Cerebellar cortex (tissue), 1 donor: ENCODE measurements around the gene ACOT7.

Source experiments
- DNase-seq: peaks from one replicate; pipeline ENCODE4 v3.0.0-alpha.2; 2015; ENCODE audit warnings: low spot score

Gene ACOT7

DNA sequence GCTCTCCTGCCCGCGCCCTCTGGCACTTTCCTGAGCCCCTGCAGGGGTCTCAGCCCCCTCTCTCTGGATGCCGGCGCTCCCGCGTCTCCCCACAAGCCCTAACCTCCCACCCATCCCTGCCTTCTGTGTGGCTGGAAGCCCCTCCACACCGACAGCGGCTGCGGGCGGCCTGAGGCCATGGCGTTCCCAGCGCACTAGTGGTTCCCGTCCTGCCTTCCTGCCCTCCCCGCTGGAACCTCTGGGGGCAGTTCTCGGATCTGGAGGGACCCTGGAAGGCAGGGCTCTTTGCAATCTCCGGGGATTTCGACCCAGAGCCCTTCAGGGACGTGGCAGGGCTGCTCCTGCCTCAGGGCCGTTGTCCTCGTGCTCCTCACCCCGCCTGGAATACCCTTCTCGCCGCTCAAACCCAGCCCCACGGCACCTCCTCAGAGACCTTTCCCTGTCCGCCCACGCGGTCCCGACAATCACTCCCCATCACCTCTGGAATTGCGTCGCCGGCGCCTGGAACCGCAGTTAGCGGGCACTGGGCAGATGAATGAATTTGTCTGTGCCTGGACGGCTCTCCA lies 30.5 kb upstream of the ACOT7 start:
- DNase-seq = no peak

DNA sequence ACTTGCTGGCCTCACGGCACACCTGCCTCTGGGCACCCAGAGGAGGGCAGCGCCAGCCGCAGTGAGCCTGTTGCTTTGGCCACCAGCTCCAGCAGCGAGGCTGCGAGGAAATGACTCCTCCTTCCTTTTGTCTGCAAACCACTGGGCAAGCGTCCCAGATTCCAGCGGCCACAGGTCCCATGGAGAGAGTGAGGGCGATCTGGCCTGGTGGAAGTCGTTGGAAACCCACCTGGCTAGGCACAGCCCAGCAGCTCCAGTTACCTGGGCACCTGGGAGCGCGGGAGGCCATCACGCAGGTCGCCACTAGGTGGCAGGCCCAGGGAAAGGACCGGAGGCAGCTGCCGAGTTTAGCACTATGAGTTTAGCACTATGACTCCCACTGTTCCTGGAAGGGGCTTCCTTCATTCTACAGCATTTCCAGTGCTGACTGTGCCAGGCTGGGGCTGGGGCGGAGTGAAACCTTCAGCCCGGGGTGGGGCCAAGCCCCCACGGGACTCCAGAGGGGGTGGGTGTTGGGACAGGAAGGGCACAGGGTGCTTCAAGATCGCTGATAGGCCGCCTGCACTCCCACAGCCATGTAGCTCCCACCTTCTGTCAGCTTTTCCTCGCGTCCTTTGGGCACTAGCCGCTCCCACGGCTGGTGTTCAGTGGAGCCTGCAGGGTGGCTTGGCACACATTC lies 29.9 kb upstream of the ACOT7 start:
- peak; percentile 64 for DNase-seq

DNA sequence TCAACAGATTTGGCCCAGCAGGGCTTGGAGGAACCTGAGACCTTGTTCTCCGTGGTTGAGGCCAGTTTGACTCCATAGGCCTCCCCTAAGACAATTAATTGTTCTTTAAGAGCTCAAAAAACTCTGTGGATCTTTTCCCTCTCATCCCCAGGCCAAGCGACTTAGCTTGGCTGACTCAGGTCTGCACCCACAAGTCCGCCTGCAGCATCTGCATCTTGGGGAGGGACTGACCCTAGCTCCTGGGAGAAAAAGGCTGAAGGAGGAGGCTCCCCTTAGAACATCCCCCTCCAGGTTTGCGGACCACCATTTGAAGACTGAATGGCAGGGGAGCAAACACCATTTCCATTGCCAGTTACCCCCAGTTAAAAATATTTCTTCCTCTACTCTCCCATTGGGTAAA lies 27.7 kb upstream of the ACOT7 start:
- no peak for DNase-seq

DNA sequence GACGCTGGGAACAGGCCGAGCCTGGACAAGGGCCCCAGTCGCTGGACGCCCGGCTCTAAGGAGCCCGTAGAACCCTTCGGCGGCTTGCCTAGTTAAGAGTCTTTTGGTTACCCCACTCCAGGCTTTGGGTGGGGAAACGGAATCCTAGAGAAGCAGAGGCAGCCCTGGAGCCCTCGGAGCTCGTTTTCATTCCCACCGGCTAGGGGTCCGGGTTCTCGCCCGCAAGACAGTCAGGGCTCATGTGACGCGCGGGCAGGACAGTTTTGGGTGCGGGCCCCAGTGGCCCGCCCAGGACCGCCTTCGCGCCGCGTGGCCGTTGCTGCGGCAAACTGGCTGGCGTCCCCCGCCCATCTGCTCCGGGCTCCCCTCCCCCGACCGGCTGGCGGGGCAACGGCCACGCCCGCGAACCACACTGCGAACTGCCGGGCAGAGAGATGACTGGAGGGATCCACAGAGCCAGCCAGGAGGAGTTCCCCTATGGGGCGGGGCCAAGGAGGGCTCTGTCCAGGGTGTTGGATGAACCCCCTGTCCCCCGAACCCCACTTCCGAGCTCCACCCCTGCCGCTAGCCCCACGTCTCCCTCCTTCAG lies 27.0 kb upstream of the ACOT7 start:
- no peak for DNase-seq

DNA sequence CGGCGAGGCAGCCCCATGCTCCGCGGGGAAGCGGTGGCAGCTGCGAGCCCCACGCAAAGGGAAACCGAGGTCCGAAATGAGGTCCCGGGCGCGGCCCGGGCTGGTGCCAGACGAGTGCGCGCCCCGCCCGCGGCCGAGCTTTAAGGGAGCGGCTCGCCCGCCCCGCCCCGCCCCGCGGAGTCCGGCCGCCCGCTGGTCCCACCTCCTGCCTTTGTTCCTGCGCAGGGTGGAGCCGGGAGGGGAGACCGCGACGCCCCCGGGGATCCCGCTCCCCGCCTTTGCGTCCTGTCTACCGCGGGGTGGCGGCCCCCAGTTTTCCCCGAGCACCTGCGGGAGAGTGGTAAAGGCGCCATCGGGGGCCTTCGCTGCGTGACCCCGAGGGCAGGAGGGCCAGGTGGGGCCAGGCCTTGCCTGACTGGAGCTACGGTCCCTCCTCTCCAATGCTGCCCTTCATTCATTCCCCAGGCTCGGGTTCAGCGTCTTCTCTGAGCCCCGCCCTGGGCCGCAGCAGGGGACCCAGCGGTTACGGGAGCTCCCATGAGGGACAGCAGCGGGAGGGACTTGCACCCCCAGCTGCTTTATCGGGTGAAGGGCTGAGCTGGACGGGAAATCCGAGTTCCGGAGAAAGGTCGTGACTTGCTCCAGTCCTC lies 26.4 kb upstream of the ACOT7 start, which contains the start of gene HES2:
HES2 (minus strand) TSS at position 116 of the 650 bp plus-strand sequence; CDS start at position 17, 99 bp downstream.
- DNase-seq = no peak

DNA sequence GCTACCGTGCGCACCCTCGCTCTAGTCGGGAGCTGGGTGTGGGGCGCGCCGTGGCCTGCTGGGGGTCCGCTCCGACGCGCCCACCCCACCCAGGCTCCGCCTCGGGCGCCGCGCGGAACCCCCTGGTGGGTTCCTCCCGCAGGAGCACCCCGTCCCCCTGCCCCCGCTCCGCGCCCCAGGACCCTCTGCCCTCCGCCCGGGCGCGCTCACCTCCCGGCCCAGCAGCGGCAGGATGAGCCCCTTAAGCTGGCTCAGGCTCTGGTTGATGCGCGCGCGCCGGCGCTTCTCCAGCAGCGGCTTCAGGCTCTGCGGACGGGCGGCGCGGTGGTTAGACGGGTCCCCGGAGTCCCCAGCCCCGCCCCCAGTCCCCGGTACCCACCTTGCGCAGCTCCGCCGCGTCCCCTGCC lies 25.8 kb upstream of the ACOT7 start:
- no peak for DNase-seq

DNA sequence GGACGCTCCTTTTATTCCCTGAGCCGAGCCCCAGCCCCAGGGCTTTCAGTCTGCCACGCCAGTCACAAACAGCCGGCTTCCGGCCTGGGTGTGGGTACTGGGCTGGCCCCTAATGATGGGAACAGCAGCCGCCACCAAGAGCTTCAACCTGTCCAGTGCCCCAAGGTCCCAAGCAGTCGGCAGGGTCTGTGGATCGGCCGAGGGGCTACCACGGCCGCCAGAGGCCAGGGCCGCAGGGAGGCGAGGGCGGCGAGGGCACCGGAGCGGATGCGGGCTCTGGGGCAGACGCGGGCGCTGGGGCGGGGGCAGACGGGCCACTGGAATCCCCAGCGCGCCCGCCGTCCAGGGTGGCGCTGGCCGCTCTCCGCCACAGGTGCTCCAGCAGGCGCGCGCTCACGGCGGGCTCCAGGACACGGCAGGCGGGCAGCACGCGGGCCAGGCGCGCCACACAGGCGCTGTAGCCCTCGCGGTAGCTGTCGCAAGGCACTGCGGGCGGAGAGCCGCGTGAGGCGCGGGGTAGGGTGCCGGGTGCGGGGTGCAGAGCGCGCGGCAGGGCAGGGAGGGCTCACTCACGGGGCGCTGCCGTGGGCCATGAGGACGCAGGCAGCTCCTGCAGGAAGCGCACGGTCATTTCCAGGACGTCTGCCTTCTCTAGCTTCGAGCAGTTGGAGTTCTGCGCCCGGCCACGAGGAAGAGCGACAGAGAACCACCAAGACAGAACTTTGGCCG lies 25.3 kb upstream of the ACOT7 start:
- DNase-seq = no peak

DNA sequence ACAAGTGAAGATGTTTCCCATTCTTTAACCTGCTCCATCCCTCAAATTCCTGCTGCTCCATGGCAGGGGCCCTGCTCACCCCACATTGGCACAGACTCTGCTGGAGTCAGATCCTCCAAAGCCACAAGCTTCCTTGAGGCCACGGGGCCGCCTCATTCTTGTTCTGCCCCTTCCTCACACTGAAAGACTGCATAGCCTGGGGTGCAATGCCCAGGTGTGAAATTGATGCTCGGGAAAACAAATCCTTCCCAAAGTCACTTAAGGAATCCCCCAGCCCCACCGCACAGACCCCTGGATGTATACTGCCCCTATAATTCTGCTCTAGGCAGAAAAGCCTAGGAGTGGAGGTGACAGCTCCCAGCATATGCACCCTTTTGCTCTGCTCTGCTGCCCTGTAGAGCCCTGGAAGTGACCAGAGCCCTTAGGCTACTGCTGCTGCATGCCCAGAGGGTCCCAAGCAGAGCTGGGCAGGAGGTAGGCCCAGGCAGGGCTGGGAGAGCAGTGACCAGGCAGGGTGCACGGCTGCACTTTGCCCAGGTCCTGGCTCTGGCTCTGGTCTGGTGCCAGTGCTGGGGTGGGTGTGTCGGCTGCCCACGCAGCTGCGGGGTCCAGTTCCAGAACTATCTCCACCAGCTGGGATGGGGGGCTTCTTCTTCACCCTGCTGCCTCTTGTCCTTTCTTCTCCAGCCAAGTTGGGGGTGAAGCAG lies 24.5 kb upstream of the ACOT7 start:
- DNase-seq = no peak

DNA sequence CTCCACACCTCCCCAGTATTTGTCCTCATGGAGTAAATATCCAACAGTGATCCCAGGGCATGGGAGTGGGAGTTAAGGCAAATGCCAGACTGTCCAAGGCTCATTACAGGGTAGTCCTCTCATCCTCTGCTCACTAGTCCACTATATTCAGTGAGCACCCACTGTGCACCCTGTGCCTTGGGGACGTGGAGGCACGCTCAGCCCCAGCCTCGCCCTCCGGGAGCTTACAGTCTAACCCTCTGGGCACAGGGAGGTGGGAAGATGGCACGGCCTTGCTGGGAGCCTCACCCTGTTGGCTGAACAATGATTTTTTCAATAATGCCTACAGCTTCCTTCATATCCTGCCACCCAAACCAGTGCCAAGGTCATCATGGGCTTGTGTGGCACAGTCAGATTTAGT lies 23.3 kb upstream of the ACOT7 start:
- no peak for DNase-seq

DNA sequence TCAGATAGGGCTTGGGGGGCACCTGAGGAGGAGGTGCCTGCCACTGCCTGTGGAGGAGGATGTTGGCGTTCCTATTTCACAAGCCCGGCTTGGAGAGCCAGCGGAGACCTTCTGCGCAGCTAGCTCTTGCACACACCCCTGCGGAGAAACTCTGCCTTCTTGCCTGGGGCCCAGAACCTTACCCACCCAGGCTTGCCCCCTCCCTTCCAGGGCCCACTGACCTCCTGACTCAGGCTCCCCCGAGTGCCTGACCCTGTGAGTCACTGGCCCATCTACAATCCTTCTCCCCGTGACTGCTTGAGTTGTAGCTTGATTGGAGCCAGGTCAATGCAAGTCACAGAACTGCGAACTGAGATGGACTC lies 22.7 kb upstream of the ACOT7 start:
- no peak for DNase-seq

DNA sequence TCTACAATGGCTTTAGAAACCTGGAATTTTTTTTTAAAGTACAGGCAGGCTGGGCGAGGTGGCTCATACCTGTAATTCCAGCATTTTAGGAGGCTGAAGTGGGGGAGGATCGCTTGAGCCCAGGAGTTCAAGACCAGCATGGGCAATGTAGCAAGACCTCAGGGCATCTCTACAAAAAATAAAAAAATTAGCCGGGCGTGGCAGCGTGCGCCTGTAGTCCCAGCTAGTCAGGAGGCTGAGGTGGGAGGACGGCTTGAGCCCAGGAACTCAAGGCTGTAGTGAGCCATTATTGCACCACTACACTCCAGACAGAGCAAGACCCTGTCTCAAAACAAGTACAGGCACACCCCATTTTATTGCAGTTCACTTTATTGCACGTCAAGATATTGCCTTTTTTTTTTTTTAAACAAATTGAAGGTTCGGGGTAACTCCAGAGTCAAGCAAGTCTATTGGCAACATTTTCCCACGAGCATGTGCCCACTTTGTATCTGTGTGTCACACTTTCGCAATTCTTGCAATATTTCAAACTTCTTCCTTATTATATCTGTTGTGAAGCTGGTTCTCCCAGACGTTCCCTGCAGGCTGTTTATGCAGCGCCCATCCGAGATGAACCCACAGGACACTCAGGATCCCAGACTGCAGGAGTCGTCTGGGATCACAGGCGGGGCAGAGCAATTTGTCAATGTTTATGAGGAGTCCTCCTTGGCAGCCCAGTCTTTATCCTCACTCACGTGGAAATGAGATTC lies 21.5 kb upstream of the ACOT7 start:
- no peak for DNase-seq

DNA sequence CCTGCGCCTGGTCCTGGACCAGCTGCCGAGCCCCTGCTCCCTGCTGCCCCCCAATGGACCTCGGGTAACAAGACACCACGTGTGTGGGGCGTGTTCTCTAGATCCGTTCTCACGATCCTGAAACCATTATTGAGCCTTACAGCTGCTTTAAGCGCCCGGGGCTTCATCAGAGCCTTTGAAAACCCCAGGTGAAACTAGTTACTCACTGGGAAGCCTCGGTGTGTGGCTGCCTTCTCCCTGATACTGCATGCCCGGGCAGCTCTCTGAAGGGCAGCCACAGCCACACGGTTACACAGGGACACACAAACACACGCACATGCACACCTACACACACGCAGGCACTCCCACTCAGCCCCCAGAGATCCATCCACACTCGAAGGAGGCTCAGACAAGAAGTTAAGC lies 20.9 kb upstream of the ACOT7 start:
- DNase-seq = peak; percentile 46

DNA sequence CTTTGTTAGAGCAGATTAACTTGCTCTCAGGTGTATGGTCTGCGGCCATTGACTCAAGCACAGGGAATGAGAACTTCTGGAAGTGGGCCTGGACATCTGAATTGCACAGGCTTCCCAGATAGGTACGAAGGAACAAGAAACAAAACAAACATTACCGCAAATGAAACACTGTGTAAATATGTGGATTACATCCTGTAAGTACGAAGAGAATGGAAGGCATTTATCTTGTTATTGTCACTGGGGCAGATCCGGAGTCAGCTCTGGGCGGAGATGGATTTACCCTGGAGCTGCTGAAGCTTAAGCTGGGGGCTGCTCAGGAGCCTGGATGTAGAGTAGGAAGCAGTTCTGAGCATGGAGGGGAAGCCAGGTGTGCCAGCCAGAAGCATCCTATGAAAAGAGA lies 19.3 kb upstream of the ACOT7 start:
- DNase-seq = no peak

DNA sequence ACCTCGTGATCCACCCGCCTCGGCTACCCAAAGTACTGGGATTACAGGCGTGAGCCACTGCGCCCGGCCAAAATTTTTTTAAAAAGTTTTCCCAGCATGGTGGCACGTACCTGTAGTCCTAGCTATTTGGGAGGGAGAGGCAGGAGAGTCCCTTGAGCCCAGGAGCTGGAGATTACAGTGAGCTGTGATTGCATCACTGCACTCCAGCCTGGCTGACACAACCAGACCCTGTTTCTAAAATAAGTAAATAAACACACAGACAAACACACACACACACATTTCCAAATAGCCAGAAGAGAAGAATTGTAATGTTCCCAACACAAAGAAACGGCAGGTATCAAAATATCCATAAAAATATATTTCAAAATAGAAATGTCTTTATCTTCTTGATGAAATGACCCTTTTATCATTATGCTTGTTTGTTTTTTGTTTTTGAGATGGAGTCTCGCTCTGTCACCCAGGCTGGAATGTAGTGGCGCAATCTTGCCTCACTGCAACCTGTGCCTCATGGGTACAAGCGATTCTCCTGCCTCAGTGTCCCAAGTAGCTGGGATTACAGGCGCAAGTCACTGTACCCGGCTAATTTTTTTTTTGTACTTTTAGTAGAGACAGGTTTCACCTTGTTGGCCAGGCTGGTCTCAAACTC lies 16.8 kb upstream of the ACOT7 start:
- DNase-seq = no peak

DNA sequence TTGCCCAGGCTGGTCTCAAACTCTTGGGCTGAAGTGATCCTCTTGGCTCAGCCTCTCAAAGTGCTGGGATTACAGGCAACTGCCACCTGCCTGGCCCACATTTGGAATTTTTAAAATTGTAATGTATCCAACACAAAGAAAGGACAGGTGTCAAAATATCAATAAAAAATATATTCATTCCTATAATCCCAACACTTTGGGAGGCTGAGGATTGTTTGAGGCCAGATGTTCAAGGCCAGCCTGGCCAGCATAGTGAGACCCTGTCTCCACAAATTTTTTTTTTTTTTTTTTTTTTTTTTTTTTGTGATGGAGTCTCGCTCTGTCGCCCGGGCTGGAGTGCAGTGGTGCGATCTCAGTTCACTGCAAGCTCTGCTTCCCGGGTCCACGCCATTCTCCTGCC lies 16.2 kb upstream of the ACOT7 start:
- DNase-seq = no peak

DNA sequence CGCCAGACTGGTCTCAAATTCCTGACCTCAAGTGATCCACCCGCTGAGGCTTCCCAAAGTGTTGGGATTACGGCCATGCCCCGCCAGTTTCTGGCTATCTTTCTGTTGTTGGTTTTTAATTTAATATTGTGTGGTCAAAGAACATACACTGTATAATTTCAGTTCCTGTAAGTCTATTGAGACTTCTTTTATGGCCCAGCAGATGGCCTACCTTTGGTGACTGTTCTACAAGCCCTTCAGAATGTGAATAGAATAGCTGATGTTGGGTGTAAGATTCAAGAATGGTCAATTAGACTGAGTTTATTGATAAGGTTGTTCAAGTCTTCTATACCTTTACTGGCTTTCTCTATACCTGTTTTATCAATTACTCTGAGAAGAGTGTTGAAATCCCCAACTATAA lies 15.5 kb upstream of the ACOT7 start:
- DNase-seq = no peak

DNA sequence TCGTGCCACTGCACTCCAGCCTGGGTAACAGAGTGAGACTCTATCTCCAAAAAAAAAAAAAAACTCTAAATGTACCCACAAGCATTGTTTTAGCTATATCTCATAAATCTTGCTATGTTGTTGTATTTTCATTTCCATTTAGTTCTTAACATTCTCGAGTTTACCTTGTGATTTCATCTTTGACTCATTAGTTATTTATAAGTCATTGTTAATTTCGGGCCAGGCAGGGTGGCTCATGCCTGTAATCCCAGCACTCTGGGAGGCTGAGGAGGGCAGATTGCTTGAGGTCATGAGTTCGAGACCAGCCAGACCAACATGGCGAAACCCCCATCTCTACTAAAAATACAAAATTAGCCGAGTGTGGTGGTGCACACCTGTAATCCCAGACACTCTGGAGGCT lies 14.5 kb upstream of the ACOT7 start:
- no peak for DNase-seq

DNA sequence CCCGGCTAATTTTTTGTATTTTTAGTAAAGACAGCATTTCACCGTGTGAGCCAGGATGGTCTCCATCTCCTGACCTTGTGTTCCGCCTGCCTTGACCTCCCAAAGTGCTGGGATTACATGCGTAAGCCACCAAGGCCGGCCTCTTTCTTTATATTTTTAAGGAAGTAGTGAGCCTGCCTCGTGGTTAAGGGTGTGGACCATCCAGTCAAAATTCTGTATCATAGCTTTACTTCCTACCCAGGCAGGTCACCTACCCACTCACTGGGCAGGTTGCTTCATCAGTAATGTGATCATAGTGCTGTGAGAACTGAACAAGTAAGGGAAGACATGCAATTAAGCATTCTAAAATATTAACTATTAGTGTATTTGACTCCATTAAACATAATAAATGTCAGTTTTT lies 8.1 kb upstream of the ACOT7 start:
- no peak for DNase-seq

DNA sequence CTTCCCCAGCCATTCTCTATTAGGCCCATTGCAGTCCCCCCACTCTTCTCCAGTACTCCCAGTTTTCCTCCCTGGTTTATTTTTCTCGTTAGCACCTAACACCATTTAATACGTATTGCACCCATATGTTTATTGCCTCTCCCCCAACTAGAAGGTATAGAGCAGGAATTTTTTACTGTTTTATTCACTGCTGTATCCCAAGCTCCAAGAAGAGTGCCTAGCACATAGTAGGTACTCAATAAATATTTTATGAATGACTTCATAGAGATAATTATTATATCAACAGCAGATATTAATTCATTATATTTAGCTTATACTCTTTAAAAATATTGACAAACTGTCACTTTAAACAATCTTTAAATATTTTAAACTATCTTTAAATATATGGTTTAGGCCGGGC lies 5.7 kb upstream of the ACOT7 start:
- no peak for DNase-seq

DNA sequence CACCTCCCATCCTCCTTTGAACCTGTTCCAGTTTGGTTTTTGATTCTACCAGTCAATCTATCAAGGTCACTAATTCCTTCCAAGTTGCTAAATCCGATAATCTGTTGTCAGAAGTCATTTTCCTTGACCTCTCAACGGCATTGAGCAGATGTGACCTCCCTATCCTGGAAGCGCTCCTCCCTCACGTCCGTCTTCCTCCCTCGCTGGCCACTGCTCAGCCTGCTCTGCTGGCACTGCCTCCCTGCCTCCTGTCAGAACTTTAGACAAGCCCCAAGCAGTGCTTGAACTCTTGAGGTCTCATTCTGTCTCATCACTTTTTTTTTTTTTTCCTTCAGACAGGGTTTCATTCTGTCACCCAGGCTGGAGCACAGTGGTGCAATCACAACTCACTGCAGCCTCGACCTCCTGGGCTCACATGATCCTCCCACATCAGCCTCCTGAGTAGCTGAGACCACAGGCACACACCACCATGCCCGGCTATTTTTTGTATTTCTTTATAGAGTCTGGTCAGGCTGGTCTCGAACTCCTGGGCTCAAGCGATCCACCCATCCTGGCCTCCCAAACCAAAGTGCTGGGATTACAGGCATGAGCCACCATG lies 4.4 kb upstream of the ACOT7 start:
- DNase-seq = no peak
